IMR-90 (cell line): ENCODE measurements around the gene SLC44A1. TPM values are rescaled to one million over a fixed set of nuclear protein-coding genes. Genes with fewer than 3 reads are reported as not detected.

ENCODE experiments used
- ATAC-seq: fragments of 200-7000 bp; cut with Tn5 transposase; 2 replicates; pipeline ENCODE4 v1.9.1; 2020; ENCODE audit warnings: low read depth, mild to moderate bottlenecking, moderate library complexity
- BruUV-seq: library from RNA; stranded (reverse); fragments of 400-500 nt; replicated peaks from 2 replicates; lab custom pipeline; 2021; lab: Mats Ljungman, UMichigan
- CTCF ChIA-PET: fragments of 300-600 bp; formaldehyde crosslinking; extraction: SDS; loops from one replicate; lab custom pipeline; 2021; ENCODE audit warnings: antibody characterized with exemption; lab: Yijun Ruan, JAX
- POLR2A ChIA-PET: fragments of 300-600 bp; sonication (Branson Sonifier 250); formaldehyde crosslinking; loops from one replicate; lab custom pipeline; 2022; ENCODE audit warnings: antibody characterized with exemption; ENCODE audit not compliant: unreplicated experiment; lab: Charles Lee
- DNase-seq: peaks from one replicate; pipeline ENCODE4 v3.0.0; 2013
- H2AFZ ChIP-seq: replicated peaks from 2 replicates; pipeline ENCODE3; 2013; ENCODE audit warnings: low read length, mild to moderate bottlenecking; ENCODE audit not compliant: poor library complexity
- H2AK5ac ChIP-seq: 2 replicates; pipeline ENCODE4 v1.6.1; 2013; ENCODE audit warnings: low read depth, low read length, inconsistent platforms
- H2AK9ac ChIP-seq: replicated peaks from 2 replicates; pipeline ENCODE3; 2013; ENCODE audit warnings: mild to moderate bottlenecking, low read depth, low read length, moderate library complexity; ENCODE audit not compliant: poor library complexity
- H2BK120ac ChIP-seq: 2 replicates; pipeline ENCODE4 v1.6.1; 2013; ENCODE audit warnings: low read depth, low read length, inconsistent platforms
- H2BK15ac ChIP-seq: 3 replicates; pipeline ENCODE4 v1.6.1; 2013; ENCODE audit warnings: low read depth, low read length, inconsistent platforms
- H2BK20ac ChIP-seq: 2 replicates; pipeline ENCODE4 v1.6.1; 2013; ENCODE audit warnings: low read depth, mild to moderate bottlenecking, inconsistent platforms, low read length, moderate library complexity
- H2BK5ac ChIP-seq: 2 replicates; pipeline ENCODE4 v1.6.1; 2013; ENCODE audit warnings: mild to moderate bottlenecking, low read depth, low read length, inconsistent platforms; ENCODE audit not compliant: poor library complexity, severe bottlenecking
- H3K14ac ChIP-seq: replicated peaks from 2 replicates; pipeline ENCODE4 v1.6.1; 2013; ENCODE audit warnings: low read depth, low read length, inconsistent platforms
- H3K18ac ChIP-seq: 2 replicates; pipeline ENCODE4 v1.6.1; 2013; ENCODE audit warnings: low read depth, low read length, control low read depth
- H3K23ac ChIP-seq: 2 replicates; pipeline ENCODE4 v1.6.1; 2013; ENCODE audit warnings: low read depth, low read length, inconsistent platforms
- H3K27ac ChIP-seq: 2 replicates; pipeline ENCODE4 v1.5.1; 2013; ENCODE audit warnings: mild to moderate bottlenecking, control low read depth, low read length; ENCODE audit not compliant: insufficient read depth
- H3K27me3 ChIP-seq: 2 replicates; pipeline ENCODE4 v1.6.1; 2013; ENCODE audit warnings: low read length; ENCODE audit not compliant: control insufficient read depth, insufficient read depth
- H3K36me3 ChIP-seq: 2 replicates; pipeline ENCODE4 v1.6.1; 2013; ENCODE audit warnings: low read length, mixed read lengths; ENCODE audit not compliant: control insufficient read depth, insufficient read depth
- H3K4ac ChIP-seq: 2 replicates; pipeline ENCODE4 v1.6.1; 2013; ENCODE audit warnings: low read depth, low read length, inconsistent platforms
- H3K4me1 ChIP-seq: 2 replicates; pipeline ENCODE4 v1.6.1; 2013; ENCODE audit warnings: low read length, mixed read lengths; ENCODE audit not compliant: control insufficient read depth, insufficient read depth
- H3K4me2 ChIP-seq: 2 replicates; pipeline ENCODE4 v1.6.1; 2013; ENCODE audit warnings: low read depth, mild to moderate bottlenecking, control low read depth, low read length, moderate library complexity
- H3K4me3 ChIP-seq: 2 replicates; pipeline ENCODE4 v1.5.1; 2013; ENCODE audit warnings: low read depth, mild to moderate bottlenecking, control low read depth, low read length, moderate library complexity; ENCODE audit not compliant: insufficient read depth
- H3K56ac ChIP-seq: 2 replicates; pipeline ENCODE4 v1.6.1; 2013; ENCODE audit warnings: low read length, inconsistent platforms; ENCODE audit not compliant: insufficient read depth; ENCODE audit errors: extremely low read depth
- H3K79me1 ChIP-seq, 2 experiments: 2 replicates each; pipeline ENCODE4 v1.6.1; 2013; ENCODE audit warnings: low read length in 2 of 2, inconsistent platforms in 1 of 2, low read depth in 1 of 2
- H3K9ac ChIP-seq: 2 replicates; pipeline ENCODE4 v1.6.1; 2013; ENCODE audit warnings: low read depth, low read length, control low read depth
- H3K9me1 ChIP-seq: 2 replicates; pipeline ENCODE4 v1.6.1; 2013; ENCODE audit warnings: low read length, inconsistent platforms; ENCODE audit not compliant: insufficient read depth
- H3K9me3 ChIP-seq: 2 replicates; pipeline ENCODE4 v1.6.1; 2013; ENCODE audit warnings: low read length; ENCODE audit not compliant: control insufficient read depth, insufficient read depth
- H4K20me1 ChIP-seq: 2 replicates; pipeline ENCODE4 v1.6.1; 2013; ENCODE audit warnings: low read length, inconsistent platforms; ENCODE audit not compliant: insufficient read depth
- H4K5ac ChIP-seq: 2 replicates; pipeline ENCODE4 v1.6.1; 2013; ENCODE audit warnings: mild to moderate bottlenecking, low read depth, low read length, control low read depth
- H4K8ac ChIP-seq, 2 experiments: 2 replicates each; pipeline ENCODE4 v1.6.1; 2013; ENCODE audit warnings: low read depth in 2 of 2, low read length in 2 of 2, control low read depth in 1 of 2, inconsistent platforms in 1 of 2
- H4K91ac ChIP-seq: 2 replicates; pipeline ENCODE4 v1.6.1; 2013; ENCODE audit warnings: low read depth, low read length, inconsistent platforms; ENCODE audit not compliant: insufficient read depth
- BHLHE40 ChIP-seq: fragments of 150-350 bp; IDR thresholded peaks from 2 replicates; pipeline ENCODE4 v1.6.1; 2016; ENCODE audit warnings: mild to moderate bottlenecking, low read depth, low read length
- FOS ChIP-seq: fragments of 150-350 bp; IDR thresholded peaks from 2 replicates; pipeline ENCODE4 v1.6.1; 2016; ENCODE audit warnings: low read depth, low read length
- RAD21 ChIP-seq: IDR thresholded peaks from 2 replicates; pipeline ENCODE4 v1.6.1; 2012; ENCODE audit warnings: low read length, improper control_type of control experiment
- SMC3 ChIP-seq: fragments of 150-350 bp; IDR thresholded peaks from 2 replicates; pipeline ENCODE4 v1.6.1; 2016; ENCODE audit warnings: low read depth, mild to moderate bottlenecking, antibody characterized with exemption, low read length, moderate library complexity
- WGBS, 2 experiments: methylation state at CpG; one replicate each; pipeline versions ENCODE4 v1.1.5 to v1.1.7; 2013; ENCODE audit warnings: missing lambda C conversion rate in 2 of 2; ENCODE audit not compliant: insufficient read length in 1 of 2; ENCODE audit errors: extremely low coverage in 2 of 2; 5-methylcytosine and 5-hydroxymethylcytosine counted together
- dilution Hi-C: fragments of 300-500 bp; cut with HindIII; formaldehyde crosslinking; loops from one replicate; pipeline ENCODE4 v1.14.3; 2018; ENCODE audit warnings: low sequenced_read_pairs; ENCODE audit not compliant: unreplicated experiment
- in situ Hi-C: fragments of 300-500 bp; cut with MboI; formaldehyde crosslinking; loops from 3 replicates; pipeline ENCODE4 v1.14.3; 2019; ENCODE audit warnings: low sequenced_read_pairs, inconsistent platforms, mixed read lengths
- intact Hi-C: fragments of 100-400 bp; cut with micrococcal nuclease; formaldehyde crosslinking; loops from 2 replicates; pipeline ENCODE4 v1.10.0; 2022
- polyA plus RNA-seq, 3 experiments: library from polyadenylated mRNA; depleted of rRNA; stranded (reverse); fragments of >200 nt; gene quantifications; 2 replicates each; pipeline ENCODE4 v1.2.3, GENCODE V29; 2012; ENCODE audit warnings: low replicate concordance in 1 of 3
- total RNA-seq: library from RNA; depleted of rRNA; stranded (reverse); fragments of >200 nt; gene quantifications from 2 replicates; pipeline ENCODE4 v1.2.3, GENCODE V29; 2012

Gene SLC44A1
- total and polyA plus RNA-seq, 2 of the 4 experiments (the other 2 are of a cell fraction): 5.2 to 21.7 TPM

DNA sequence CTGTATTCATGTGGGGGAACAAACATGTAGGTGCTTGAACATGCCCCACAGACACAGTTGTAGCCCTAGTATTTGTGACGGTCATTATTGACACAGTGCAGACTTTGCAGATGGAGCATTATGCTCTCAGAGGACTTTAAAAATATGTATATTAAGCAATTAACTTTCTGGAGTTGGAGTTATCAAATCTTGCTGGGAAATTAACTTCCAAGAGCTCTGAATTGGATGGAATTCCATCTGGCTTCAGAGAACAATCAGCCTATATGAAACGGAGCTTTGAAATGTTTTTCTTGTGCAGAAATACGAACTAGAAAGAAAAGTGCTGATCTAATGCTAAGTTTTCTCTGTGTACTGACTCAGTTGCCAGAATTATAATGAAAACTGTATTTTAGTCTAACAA, 152.4 kb downstream of the SLC44A1 start:
- H3K23ac ChIP-seq: no peak overlapping the region
- no peaks in the 10 kb centered on the region for H3K27me3 ChIP-seq
- H2BK20ac ChIP-seq: no peak overlapping the region
- no peak overlapping the region for H3K9ac ChIP-seq
- no peak overlapping the region for H3K14ac ChIP-seq
- ATAC-seq (no peak), DNase-seq (no peak)
- no peaks in the 10 kb centered on the region for H3K9me3 ChIP-seq
- H3K9me1 ChIP-seq: no peaks in the 10 kb centered on the region
- TF ChIP-seq SMC3 (no peak), RAD21 (no peak), BHLHE40 (no peak), FOS (no peak)
- H4K5ac ChIP-seq: no peak overlapping the region
- H3K4ac ChIP-seq: no peak overlapping the region
- H3K4me1 ChIP-seq: peaks cover 3% of the 10 kb centered on the region
- H4K8ac ChIP-seq: no peak overlapping the region
- no peak overlapping the region for H3K27ac ChIP-seq
- H3K4me3 ChIP-seq: no peak overlapping the region
- no peak overlapping the region for H2AK9ac ChIP-seq
- H3K18ac ChIP-seq: no peak overlapping the region
- H2BK5ac ChIP-seq: no peak overlapping the region
- no peak overlapping the region for H2BK120ac ChIP-seq
- no peaks in the 10 kb centered on the region for H3K79me1 ChIP-seq
- H3K4me2 ChIP-seq: no peak overlapping the region
- ChIA-PET CTCF (no interaction called here), POLR2A (no interaction called here)
- H4K20me1 ChIP-seq: no peaks in the 10 kb centered on the region
- dilution Hi-C loops (no loop called here), intact Hi-C loops (no loop called here), in situ Hi-C loops (loop anchor here (25.0 kb wide), 1 partner anchor 90 kb away; no protein-coding TSS in a partner anchor)
- H3K56ac ChIP-seq: no peak overlapping the region
- H3K36me3 ChIP-seq: no peaks in the 10 kb centered on the region
- no CpG with 5 or more reads among the region's 3 CpGs for WGBS, 2 experiments
- H2AFZ ChIP-seq: no peak overlapping the region
- no peak overlapping the region for H2AK5ac ChIP-seq
- no peak overlapping the region for H2BK15ac ChIP-seq
- no peak overlapping the region for H4K91ac ChIP-seq
- BruUV-seq: no TSS peak
